ENCODE measurements around the gene PCBP3.

PCBP3 gene

DNA sequence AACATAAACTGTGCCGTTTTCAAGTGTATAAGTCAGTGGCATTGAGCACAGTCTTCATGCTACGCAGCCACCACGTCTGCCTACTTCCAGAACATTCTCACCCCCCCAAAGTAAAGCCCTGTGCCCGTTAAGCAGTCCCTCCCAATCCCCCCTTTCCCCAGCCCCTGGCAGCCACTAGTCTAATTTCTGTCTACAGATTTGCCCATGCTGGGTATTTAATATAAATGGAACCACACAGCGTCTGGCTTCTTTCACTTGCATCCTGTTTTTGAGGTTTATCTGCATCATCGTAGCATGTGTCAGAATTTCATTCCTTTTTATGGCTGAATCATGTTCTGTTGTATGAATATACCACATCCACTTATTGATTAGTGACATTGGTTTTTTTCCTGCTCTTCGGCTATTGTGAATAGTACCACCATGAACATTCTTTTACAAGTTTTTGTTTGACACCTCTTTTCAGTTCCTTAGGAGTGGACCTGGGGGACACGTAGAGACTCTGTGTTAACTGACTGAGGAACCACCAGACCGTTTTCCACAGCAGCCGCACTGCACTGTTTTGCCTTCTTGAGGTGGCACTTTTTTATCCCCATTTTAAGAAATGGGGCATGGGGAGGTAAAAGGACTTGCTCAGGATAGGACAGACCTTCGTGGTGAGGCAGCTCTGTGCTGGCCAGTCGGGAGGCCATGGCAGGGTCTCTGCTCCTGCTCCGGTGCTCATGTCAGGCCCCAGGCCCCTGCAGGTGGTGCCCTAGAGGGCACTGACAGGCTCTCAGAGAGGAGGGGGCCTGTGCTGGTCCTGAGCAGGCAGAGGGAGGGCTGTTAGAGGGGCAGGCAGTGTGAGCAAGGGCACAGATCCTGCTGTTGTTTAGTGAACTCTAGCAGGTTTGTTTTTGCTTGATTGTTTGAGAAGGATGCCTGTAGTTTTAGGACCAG is 123.8 kb downstream of the PCBP3 start:
- Histone ChIP-seq H3K27ac (ENCODE audit: low read depth, low read length) (no peak overlapping the region), H3K9me3 (ENCODE audit: control insufficient read depth in 1 of 2, low read length in 2 of 2) (no peaks in the 10 kb centered on the region), H3K27me3 (ENCODE audit: control insufficient read depth in 1 of 2, insufficient read depth in 2 of 2, low read length in 2 of 2) (no peaks in the 10 kb centered on the region), H3K9ac (ENCODE audit: low read depth in 1 of 2, low read length in 2 of 2) (no peak overlapping the region), H3K4me3 (ENCODE audit: low read depth in 1 of 2, low read length in 2 of 2) (no peak overlapping the region), H3K4me1 (ENCODE audit: control insufficient read depth in 1 of 2, insufficient read depth in 2 of 2, low read length in 2 of 2) (no peaks in the 10 kb centered on the region), H3K36me3 (ENCODE audit: control insufficient read depth in 1 of 2, insufficient read depth in 2 of 2, low read length in 2 of 2) (no peaks in the 10 kb centered on the region)

DNA sequence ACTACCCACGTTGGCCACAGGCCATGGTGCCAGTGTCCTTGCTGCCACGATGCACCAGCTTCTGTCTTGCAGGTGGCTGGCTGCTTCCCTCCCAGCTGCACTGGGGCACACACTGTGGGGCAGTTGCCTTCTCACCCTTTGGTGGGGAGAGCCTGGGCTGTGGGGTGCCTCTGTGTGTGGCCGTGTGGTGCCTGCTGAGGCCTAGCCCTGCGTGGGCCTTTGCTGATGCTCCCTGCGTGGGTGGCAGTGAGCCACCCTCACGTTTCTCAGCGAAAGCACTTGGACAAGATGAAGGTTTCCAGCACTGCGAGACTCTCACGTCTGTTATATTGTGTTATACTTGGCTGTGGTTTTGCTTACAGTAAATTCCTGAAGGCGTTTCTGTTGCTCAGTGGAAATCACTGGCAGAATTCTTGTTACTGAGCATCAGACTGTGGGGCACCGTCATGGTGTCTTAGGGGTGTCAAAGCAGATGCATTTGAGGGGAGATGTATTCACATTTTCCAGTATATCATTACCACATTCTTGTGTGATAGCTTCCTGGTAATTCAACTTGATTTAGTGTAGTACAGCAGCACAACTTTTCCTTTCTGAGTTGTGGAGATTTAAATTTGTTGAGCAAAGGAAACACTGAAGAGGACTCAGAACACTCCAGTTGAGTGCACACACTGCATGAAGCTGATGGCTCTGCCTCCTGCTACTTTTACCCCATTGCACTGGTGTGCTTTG is 124.7 kb downstream of the PCBP3 start:
- H3K9ac ChIP-seq (ENCODE audit: low read depth in 1 of 2, low read length in 2 of 2): no peak overlapping the region
- H3K4me3 ChIP-seq (ENCODE audit: low read depth in 1 of 2, low read length in 2 of 2): no peak overlapping the region
- no peaks in the 10 kb centered on the region for H3K27me3 ChIP-seq (ENCODE audit: control insufficient read depth in 1 of 2, insufficient read depth in 2 of 2, low read length in 2 of 2)
- H3K9me3 ChIP-seq (ENCODE audit: control insufficient read depth in 1 of 2, low read length in 2 of 2): no peaks in the 10 kb centered on the region
- H3K4me1 ChIP-seq (ENCODE audit: control insufficient read depth in 1 of 2, insufficient read depth in 2 of 2, low read length in 2 of 2): no peaks in the 10 kb centered on the region
- H3K36me3 ChIP-seq (ENCODE audit: control insufficient read depth in 1 of 2, insufficient read depth in 2 of 2, low read length in 2 of 2): no peaks in the 10 kb centered on the region
- H3K27ac ChIP-seq (ENCODE audit: low read depth, low read length): no peak overlapping the region

DNA sequence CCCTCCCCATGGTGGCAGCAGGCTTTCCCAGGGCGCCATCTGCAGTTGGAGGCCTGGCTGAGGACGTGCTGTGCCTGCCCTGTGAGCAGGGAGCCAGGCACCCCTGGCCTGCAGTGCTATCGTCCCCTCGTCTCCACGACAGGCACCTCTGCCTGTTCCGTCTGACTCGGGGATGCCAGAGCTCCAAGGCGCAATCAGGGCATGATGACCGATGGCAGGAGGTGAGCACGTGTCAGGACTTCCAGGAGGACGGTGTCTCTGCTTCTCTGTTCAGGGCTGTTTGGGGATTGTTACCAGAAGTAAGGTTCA is 125.2 kb downstream of the PCBP3 start:
- Histone ChIP-seq H3K4me1 (ENCODE audit: control insufficient read depth in 1 of 2, insufficient read depth in 2 of 2, low read length in 2 of 2) (no peaks in the 10 kb centered on the region), H3K4me3 (ENCODE audit: low read depth in 1 of 2, low read length in 2 of 2) (no peak overlapping the region), H3K36me3 (ENCODE audit: control insufficient read depth in 1 of 2, insufficient read depth in 2 of 2, low read length in 2 of 2) (no peaks in the 10 kb centered on the region), H3K27me3 (ENCODE audit: control insufficient read depth in 1 of 2, insufficient read depth in 2 of 2, low read length in 2 of 2) (no peaks in the 10 kb centered on the region), H3K9me3 (ENCODE audit: control insufficient read depth in 1 of 2, low read length in 2 of 2) (no peaks in the 10 kb centered on the region), H3K27ac (ENCODE audit: low read depth, low read length) (no peak overlapping the region), H3K9ac (ENCODE audit: low read depth in 1 of 2, low read length in 2 of 2) (no peak overlapping the region)

DNA sequence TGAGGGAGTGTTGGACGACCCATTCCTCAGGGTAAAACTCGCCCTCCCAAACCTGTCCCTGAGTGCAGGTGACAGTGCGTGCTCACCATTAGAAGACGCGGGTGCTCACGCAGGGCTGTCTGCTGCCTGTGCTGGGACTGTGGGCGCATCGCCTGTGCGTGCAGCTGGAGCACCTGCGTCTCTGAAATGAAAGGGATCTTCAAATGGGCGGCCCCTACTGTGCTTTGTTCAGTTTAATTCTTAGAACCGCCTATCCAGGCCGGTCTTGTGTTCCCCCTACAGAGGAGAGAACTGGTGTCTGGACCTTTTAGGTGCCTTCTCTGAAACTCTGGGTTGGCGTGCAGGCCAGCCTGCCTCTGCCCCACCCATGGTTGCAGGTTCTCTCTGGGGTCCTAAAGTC is 125.8 kb downstream of the PCBP3 start:
- no peaks in the 10 kb centered on the region for H3K4me1 ChIP-seq (ENCODE audit: control insufficient read depth in 1 of 2, insufficient read depth in 2 of 2, low read length in 2 of 2)
- no peak overlapping the region for H3K27ac ChIP-seq (ENCODE audit: low read depth, low read length)
- no peak overlapping the region for H3K9ac ChIP-seq (ENCODE audit: low read depth in 1 of 2, low read length in 2 of 2)

DNA sequence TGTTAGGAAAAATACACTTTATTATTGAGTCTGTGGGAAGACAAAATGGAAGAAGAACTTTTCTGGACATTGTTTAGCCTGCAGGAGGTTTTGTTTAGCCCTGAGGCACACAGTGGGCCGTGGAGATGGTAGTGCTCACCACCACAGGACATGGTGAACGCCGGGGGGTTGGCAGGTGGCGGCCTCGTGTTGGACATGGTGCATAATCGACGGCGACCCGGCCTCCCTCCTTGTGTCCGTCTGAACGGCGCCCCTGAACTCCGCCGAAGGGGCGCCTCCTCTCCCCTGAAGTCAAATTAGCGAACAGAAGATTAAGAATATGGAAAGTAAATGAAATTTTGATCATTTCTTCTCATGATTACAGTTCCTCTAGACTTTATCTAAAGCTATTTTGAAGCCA is 126.4 kb downstream of the PCBP3 start:
- Histone ChIP-seq H3K27ac (ENCODE audit: low read depth, low read length) (no peak overlapping the region), H3K4me1 (ENCODE audit: control insufficient read depth in 1 of 2, insufficient read depth in 2 of 2, low read length in 2 of 2) (no peaks in the 10 kb centered on the region), H3K27me3 (ENCODE audit: control insufficient read depth in 1 of 2, insufficient read depth in 2 of 2, low read length in 2 of 2) (no peaks in the 10 kb centered on the region), H3K36me3 (ENCODE audit: control insufficient read depth in 1 of 2, insufficient read depth in 2 of 2, low read length in 2 of 2) (no peaks in the 10 kb centered on the region), H3K4me3 (ENCODE audit: low read depth in 1 of 2, low read length in 2 of 2) (no peak overlapping the region), H3K9ac (ENCODE audit: low read depth in 1 of 2, low read length in 2 of 2) (no peak overlapping the region), H3K9me3 (ENCODE audit: control insufficient read depth in 1 of 2, low read length in 2 of 2) (no peaks in the 10 kb centered on the region)

More for the DNA sequence above, 125.8 kb downstream of the PCBP3 start:
- Histone ChIP-seq H3K36me3 (ENCODE audit: control insufficient read depth in 1 of 2, insufficient read depth in 2 of 2, low read length in 2 of 2) (no peaks in the 10 kb centered on the region), H3K27me3 (ENCODE audit: control insufficient read depth in 1 of 2, insufficient read depth in 2 of 2, low read length in 2 of 2) (no peaks in the 10 kb centered on the region), H3K4me3 (ENCODE audit: low read depth in 1 of 2, low read length in 2 of 2) (no peak overlapping the region), H3K9me3 (ENCODE audit: control insufficient read depth in 1 of 2, low read length in 2 of 2) (no peaks in the 10 kb centered on the region)

DNA sequence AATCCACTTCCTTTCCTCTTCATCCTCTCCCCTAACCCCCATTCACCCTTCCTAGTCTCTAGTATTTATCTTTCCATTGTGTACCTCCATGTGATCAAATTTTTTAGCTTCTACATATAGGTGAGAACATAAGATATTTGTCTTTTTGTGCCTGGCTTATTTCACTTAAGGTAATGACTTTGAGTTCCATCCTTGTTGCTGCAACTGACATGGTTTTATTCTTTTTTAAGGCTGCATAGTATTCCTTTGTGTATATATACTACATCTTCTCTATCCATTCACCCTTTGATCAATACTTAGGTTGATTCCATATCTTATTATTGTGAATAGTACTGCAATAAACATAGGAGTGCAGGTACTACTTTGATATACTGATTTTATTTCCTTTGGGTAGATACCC is 128.7 kb downstream of the PCBP3 start:
- Histone ChIP-seq H3K36me3 (ENCODE audit: control insufficient read depth in 1 of 2, insufficient read depth in 2 of 2, low read length in 2 of 2) (no peaks in the 10 kb centered on the region), H3K27me3 (ENCODE audit: control insufficient read depth in 1 of 2, insufficient read depth in 2 of 2, low read length in 2 of 2) (no peaks in the 10 kb centered on the region), H3K9ac (ENCODE audit: low read depth in 1 of 2, low read length in 2 of 2) (no peak overlapping the region), H3K4me3 (ENCODE audit: low read depth in 1 of 2, low read length in 2 of 2) (no peak overlapping the region), H3K27ac (ENCODE audit: low read depth, low read length) (no peak overlapping the region), H3K9me3 (ENCODE audit: control insufficient read depth in 1 of 2, low read length in 2 of 2) (peaks cover 0 to 4% of the 10 kb centered on the region in 2 donors), H3K4me1 (ENCODE audit: control insufficient read depth in 1 of 2, insufficient read depth in 2 of 2, low read length in 2 of 2) (no peaks in the 10 kb centered on the region)

DNA sequence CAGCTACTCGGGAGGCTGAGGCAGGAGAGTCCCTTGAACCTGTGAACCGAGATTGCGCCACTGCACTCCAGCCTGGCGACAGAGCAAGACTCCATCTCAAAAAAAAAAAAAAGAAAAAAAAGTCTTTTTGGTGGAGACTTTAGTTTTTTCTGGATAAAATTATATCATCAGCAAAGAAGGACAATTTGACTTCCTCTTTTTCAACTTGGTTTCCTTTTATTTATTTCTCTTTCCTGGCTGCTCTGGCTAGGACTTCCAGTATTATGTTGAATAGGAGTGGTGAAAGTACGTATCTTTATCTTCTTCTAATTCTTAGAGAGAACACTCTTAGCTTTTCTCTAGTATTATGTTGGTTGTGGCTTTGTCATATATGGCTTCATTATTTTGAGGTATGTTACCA is 130.8 kb downstream of the PCBP3 start:
- Histone ChIP-seq H3K9ac (ENCODE audit: low read depth in 1 of 2, low read length in 2 of 2) (no peak overlapping the region), H3K9me3 (ENCODE audit: control insufficient read depth in 1 of 2, low read length in 2 of 2) (peaks cover 0 to 4% of the 10 kb centered on the region in 2 donors), H3K27me3 (ENCODE audit: control insufficient read depth in 1 of 2, insufficient read depth in 2 of 2, low read length in 2 of 2) (no peaks in the 10 kb centered on the region), H3K27ac (ENCODE audit: low read depth, low read length) (no peak overlapping the region), H3K36me3 (ENCODE audit: control insufficient read depth in 1 of 2, insufficient read depth in 2 of 2, low read length in 2 of 2) (no peaks in the 10 kb centered on the region), H3K4me3 (ENCODE audit: low read depth in 1 of 2, low read length in 2 of 2) (no peak overlapping the region), H3K4me1 (ENCODE audit: control insufficient read depth in 1 of 2, insufficient read depth in 2 of 2, low read length in 2 of 2) (no peaks in the 10 kb centered on the region)

DNA sequence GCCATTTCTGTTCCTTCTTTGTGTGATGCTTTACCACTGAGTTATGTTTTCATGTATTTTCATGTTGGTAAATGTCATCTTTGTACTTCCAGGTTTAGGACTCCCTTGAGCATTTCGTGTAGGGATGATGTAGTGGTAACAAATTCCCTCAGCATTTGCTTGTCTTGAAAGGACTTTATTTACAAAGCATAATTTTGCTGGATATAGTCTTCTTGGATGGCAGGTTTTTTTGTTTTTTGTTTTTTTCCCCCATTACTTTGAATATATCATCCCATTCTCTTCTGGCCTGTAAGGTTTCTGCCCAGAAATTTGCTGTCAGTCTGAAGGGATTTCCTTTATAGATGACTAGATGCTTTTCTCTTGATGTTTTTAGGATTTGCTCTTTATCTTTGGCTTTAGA is 133.4 kb downstream of the PCBP3 start:
- no peak overlapping the region for H3K27ac ChIP-seq (ENCODE audit: low read depth, low read length)
- no peaks in the 10 kb centered on the region for H3K27me3 ChIP-seq (ENCODE audit: control insufficient read depth in 1 of 2, insufficient read depth in 2 of 2, low read length in 2 of 2)
- H3K9ac ChIP-seq (ENCODE audit: low read depth in 1 of 2, low read length in 2 of 2): no peak overlapping the region
- peaks cover 0 to 4% of the 10 kb centered on the region in 2 donors for H3K9me3 ChIP-seq (ENCODE audit: control insufficient read depth in 1 of 2, low read length in 2 of 2)
- H3K4me1 ChIP-seq (ENCODE audit: control insufficient read depth in 1 of 2, insufficient read depth in 2 of 2, low read length in 2 of 2): no peaks in the 10 kb centered on the region
- H3K36me3 ChIP-seq (ENCODE audit: control insufficient read depth in 1 of 2, insufficient read depth in 2 of 2, low read length in 2 of 2): no peaks in the 10 kb centered on the region
- H3K4me3 ChIP-seq (ENCODE audit: low read depth in 1 of 2, low read length in 2 of 2): no peak overlapping the region

DNA sequence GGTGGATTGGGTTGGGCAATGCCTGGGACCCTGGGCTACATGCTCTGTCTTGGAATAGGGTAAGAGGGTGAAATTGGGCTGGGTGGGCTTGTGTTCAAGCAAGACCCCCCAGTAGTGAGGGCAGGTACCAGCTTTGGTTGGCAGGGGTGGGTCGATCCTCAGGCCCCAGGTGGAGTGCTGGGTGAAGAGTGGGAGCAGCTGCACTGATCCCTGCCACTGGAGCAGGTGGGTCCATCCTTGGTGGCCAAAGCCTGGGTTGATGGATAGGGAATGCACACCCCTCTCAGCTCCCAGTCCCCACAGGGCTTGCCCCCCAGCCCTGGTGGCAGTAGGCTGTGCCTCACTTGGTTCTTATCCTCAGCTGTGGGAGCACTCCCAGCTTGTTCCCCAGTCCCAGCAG is 135.2 kb downstream of the PCBP3 start:
- H3K27ac ChIP-seq (ENCODE audit: low read depth, low read length): no peak overlapping the region
- H3K4me3 ChIP-seq (ENCODE audit: low read depth in 1 of 2, low read length in 2 of 2): no peak overlapping the region
- H3K36me3 ChIP-seq (ENCODE audit: control insufficient read depth in 1 of 2, insufficient read depth in 2 of 2, low read length in 2 of 2): no peaks in the 10 kb centered on the region
- no peak overlapping the region for H3K9ac ChIP-seq (ENCODE audit: low read depth in 1 of 2, low read length in 2 of 2)
- peaks cover 0 to 4% of the 10 kb centered on the region in 2 donors for H3K9me3 ChIP-seq (ENCODE audit: control insufficient read depth in 1 of 2, low read length in 2 of 2)
- H3K27me3 ChIP-seq (ENCODE audit: control insufficient read depth in 1 of 2, insufficient read depth in 2 of 2, low read length in 2 of 2): no peaks in the 10 kb centered on the region
- no peaks in the 10 kb centered on the region for H3K4me1 ChIP-seq (ENCODE audit: control insufficient read depth in 1 of 2, insufficient read depth in 2 of 2, low read length in 2 of 2)

DNA sequence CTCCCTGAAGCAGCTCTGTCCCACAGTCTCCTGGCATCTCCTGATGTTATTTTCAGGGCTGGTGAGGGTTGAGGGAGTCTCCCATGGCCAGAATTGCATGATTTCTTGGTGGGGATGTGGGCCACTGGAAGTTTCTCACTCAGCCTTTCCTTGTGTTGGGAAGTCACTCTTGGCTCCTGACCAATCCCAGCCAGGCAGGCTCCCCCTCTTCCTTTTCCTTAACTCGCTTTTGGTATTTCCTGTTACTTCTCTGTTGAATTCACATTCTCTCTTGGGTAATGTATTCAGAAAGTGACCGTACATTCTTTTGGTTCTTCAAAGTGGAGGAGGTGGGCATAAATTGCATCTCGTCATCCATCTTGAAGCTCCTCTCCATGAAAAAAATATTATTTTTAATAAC is 135.7 kb downstream of the PCBP3 start:
- H3K36me3 ChIP-seq (ENCODE audit: control insufficient read depth in 1 of 2, insufficient read depth in 2 of 2, low read length in 2 of 2): no peaks in the 10 kb centered on the region
- peaks cover 0 to 4% of the 10 kb centered on the region in 2 donors for H3K9me3 ChIP-seq (ENCODE audit: control insufficient read depth in 1 of 2, low read length in 2 of 2)
- no peak overlapping the region for H3K9ac ChIP-seq (ENCODE audit: low read depth in 1 of 2, low read length in 2 of 2)
- no peak overlapping the region for H3K27ac ChIP-seq (ENCODE audit: low read depth, low read length)
- H3K4me3 ChIP-seq (ENCODE audit: low read depth in 1 of 2, low read length in 2 of 2): no peak overlapping the region
- no peaks in the 10 kb centered on the region for H3K27me3 ChIP-seq (ENCODE audit: control insufficient read depth in 1 of 2, insufficient read depth in 2 of 2, low read length in 2 of 2)
- no peaks in the 10 kb centered on the region for H3K4me1 ChIP-seq (ENCODE audit: control insufficient read depth in 1 of 2, insufficient read depth in 2 of 2, low read length in 2 of 2)

All from duodenal mucosa (tissue), 2 donors.